K562 (cell line): ENCODE data around the gene ROR2. TPM values are rescaled to one million over a fixed set of nuclear protein-coding genes. Genes with fewer than 3 reads are reported as not detected.

Experiments
- ATAC-seq: fragments of 200-7000 bp; cut with Tn5 transposase; 3 replicates; pipeline ENCODE4 v1.9.1; 2020; ENCODE audit warnings: moderate library complexity
- BruUV-seq: library from RNA; stranded (reverse); fragments of 400-500 nt; replicated peaks from 2 replicates; lab custom pipeline; 2021; lab: Mats Ljungman, UMichigan
- CTCF ChIA-PET: fragments of 300-600 bp; formaldehyde crosslinking; extraction: SDS; loops from one replicate; lab custom pipeline; 2021; ENCODE audit warnings: low intra/inter-chr PET ratio; lab: Yijun Ruan, JAX
- POLR2A ChIA-PET: fragments of 300-600, 350-650 bp; sonication (Branson Sonifier 250); formaldehyde crosslinking; extraction: SDS; loops from one replicate; lab custom pipeline; 2021; ENCODE audit warnings: antibody characterized with exemption, inconsistent platforms; lab: Yijun Ruan, JAX
- DNase-seq, 4 experiments: peaks; one replicate each; pipeline versions ENCODE4 v3.0.0 to v3.0.0-alpha.2; 2011 to 2018; ENCODE audit warnings: low spot score in 3 of 4, mixed read lengths in 3 of 4; ENCODE audit errors: extremely low read depth in 1 of 4
- FAIRE-seq: peaks from 2 replicates; lab custom pipeline; 2011; peaks lifted over from hg19 to GRCh38; lab: Jason Lieb, UNC
- H2AFZ ChIP-seq: 2 replicates; pipeline ENCODE4 v1.6.0; 2011; ENCODE audit warnings: low read depth, low read length, control low read depth, inconsistent platforms
- H3K27ac ChIP-seq: fragments of 200-600 bp; 3 replicates; pipeline ENCODE4 v1.8.0; 2011; ENCODE audit warnings: low read depth, mild to moderate bottlenecking, control low read depth, inconsistent platforms, low read length, moderate library complexity, mixed read lengths; ENCODE audit errors: extremely low read depth
- H3K27me3 ChIP-seq, 2 experiments: fragments of 300-600 bp in 1 of 2; 2 replicates in 1 of 2; 3 replicates in 1 of 2; pipeline versions ENCODE4 v1.6.0 to v1.8.0; 2011; ENCODE audit warnings: inconsistent platforms in 2 of 2, low read length in 2 of 2, mild to moderate bottlenecking in 1 of 2, mixed read lengths in 1 of 2, moderate library complexity in 1 of 2; ENCODE audit not compliant: control insufficient read depth in 2 of 2, insufficient read depth in 2 of 2
- H3K36me3 ChIP-seq: fragments of 300-600 bp; 3 replicates; pipeline ENCODE4 v1.8.0; 2011; ENCODE audit warnings: mild to moderate bottlenecking, low read length, inconsistent platforms; ENCODE audit not compliant: control insufficient read depth, insufficient read depth
- H3K4me1 ChIP-seq, 2 experiments: fragments of 200-600 bp in 1 of 2; replicated peaks in 1 of 2; 2 replicates in 1 of 2; 3 replicates in 1 of 2; pipeline versions ENCODE4 v1.5.1 to v1.8.0; 2011; ENCODE audit warnings: inconsistent platforms in 2 of 2, low read length in 2 of 2, mild to moderate bottlenecking in 1 of 2, mixed read lengths in 1 of 2, moderate library complexity in 1 of 2; ENCODE audit not compliant: control insufficient read depth in 2 of 2, insufficient read depth in 2 of 2
- H3K4me2 ChIP-seq: 2 replicates; pipeline ENCODE4 v1.6.1; 2011; ENCODE audit warnings: low read length, control low read depth, inconsistent platforms, mixed read lengths; ENCODE audit not compliant: insufficient read depth
- H3K4me3 ChIP-seq: fragments of 200-600 bp; sonication (generic), shearing (Covaris generic); 2 replicates; pipeline ENCODE4 v1.5.1; 2016; ENCODE audit warnings: control low read depth, inconsistent platforms
- H3K79me2 ChIP-seq: fragments of 200-600 bp; 3 replicates; pipeline ENCODE4 v1.8.0; 2011; ENCODE audit warnings: low read length, inconsistent platforms; ENCODE audit not compliant: control insufficient read depth, insufficient read depth
- H3K9ac ChIP-seq, 2 experiments: 2 replicates each; pipeline versions ENCODE4 v1.6.0 to v1.6.1; 2011; ENCODE audit warnings: low read depth in 2 of 2, low read length in 2 of 2, control low read depth in 1 of 2, inconsistent platforms in 1 of 2, mild to moderate bottlenecking in 1 of 2, mixed read lengths in 1 of 2; ENCODE audit not compliant: insufficient read depth in 1 of 2
- H3K9me1 ChIP-seq: one replicate; pipeline ENCODE4 v1.6.0; 2011; ENCODE audit warnings: inconsistent platforms, mild to moderate bottlenecking, low read length, moderate library complexity; ENCODE audit not compliant: control insufficient read depth, insufficient read depth
- H3K9me3 ChIP-seq: replicated peaks from 2 replicates; pipeline ENCODE4 v1.5.1; 2011; ENCODE audit warnings: low read depth, low read length, inconsistent platforms; ENCODE audit not compliant: control insufficient read depth, insufficient read depth
- H4K20me1 ChIP-seq: replicated peaks from 2 replicates; pipeline ENCODE4 v1.6.1; 2011; ENCODE audit warnings: low read length, inconsistent platforms, mixed read lengths; ENCODE audit not compliant: control insufficient read depth, insufficient read depth
- CBFB ChIP-seq: sonication (generic); formaldehyde crosslinking; IDR thresholded peaks from 2 replicates; pipeline ENCODE4 v1.4.0; 2020; ENCODE audit warnings: mild to moderate bottlenecking, missing genetic modification reagents
- DACH1 ChIP-seq: fragments of 450-650 bp; IDR thresholded peaks from 2 replicates; pipeline ENCODE4 v1.6.1; 2018; ENCODE audit not compliant: partially characterized antibody
- GABPA ChIP-seq: fragments of 200-800 bp; sonication (Bioruptor generic); conservative IDR thresholded peaks from 2 replicates; pipeline ENCODE4 v1.6.1; 2016; ENCODE audit warnings: low read depth, missing genetic modification characterization, missing compliant biosample characterization
- GATAD2A ChIP-seq: fragments of 450-650 bp; IDR thresholded peaks from 2 replicates; pipeline ENCODE4 v1.6.1; 2017
- HDAC1 ChIP-seq, 2 experiments: fragments of 450-650 bp; IDR thresholded peaks; 2 replicates each; pipeline ENCODE4 v1.6.1; 2016 to 2017; ENCODE audit warnings: inconsistent platforms in 1 of 2, mild to moderate bottlenecking in 1 of 2, moderate library complexity in 1 of 2
- JUNB ChIP-seq: fragments of 450-650 bp; formaldehyde crosslinking; conservative IDR thresholded peaks from 2 replicates; pipeline ENCODE4 v1.4.0; 2020; ENCODE audit warnings: mild to moderate bottlenecking
- KLF10 ChIP-seq: fragments of 250-450 bp; sonication (Bioruptor Pico); IDR thresholded peaks from 2 replicates; pipeline ENCODE4 v1.6.1; 2021; ENCODE audit warnings: matching md5 sums
- NFXL1 ChIP-seq: fragments of 450-650 bp; formaldehyde crosslinking; IDR thresholded peaks from 2 replicates; pipeline ENCODE4 v1.4.0; 2021; ENCODE audit warnings: mild to moderate bottlenecking
- PTBP1 ChIP-seq: fragments of 200-400 bp; formaldehyde crosslinking; IDR thresholded peaks from 2 replicates; pipeline ENCODE4 v1.6.1; 2017; ENCODE audit warnings: low read depth, low read length
- RBM22 ChIP-seq: fragments of 200-400 bp; formaldehyde crosslinking; IDR thresholded peaks from 2 replicates; pipeline ENCODE4 v1.6.1; 2018; ENCODE audit warnings: low read length, low read depth; ENCODE audit not compliant: poor library complexity, severe bottlenecking
- THRAP3 ChIP-seq: fragments of 450-650 bp; IDR thresholded peaks from 2 replicates; pipeline ENCODE4 v1.6.1; 2016; ENCODE audit warnings: mild to moderate bottlenecking, inconsistent platforms, borderline replicate concordance
- WGBS: fragments of 100-300 bp; shearing (Covaris generic); methylation state at CpG from one replicate; pipeline ENCODE4 v1.1.6; 2016; ENCODE audit warnings: low coverage, mixed read lengths; ENCODE audit not compliant: insufficient coverage; ENCODE audit errors: missing lambda C conversion rate; 5-methylcytosine and 5-hydroxymethylcytosine counted together
- in situ Hi-C: fragments of 300-500 bp; cut with MboI; formaldehyde crosslinking; loops from 4 replicates; pipeline ENCODE4 v1.15.0; 2018; ENCODE audit warnings: inconsistent platforms, mixed read lengths
- intact Hi-C: fragments of 100-400 bp; cut with micrococcal nuclease; formaldehyde crosslinking; loops from 2 replicates; pipeline ENCODE4 v1.14.2; 2022
- polyA plus RNA-seq, 8 experiments: library from polyadenylated mRNA; depleted of rRNA in 4 of 8; stranded (reverse) in 5 of 8; unstranded in 3 of 8; fragments of >200 nt; fragmentation: Nextera tagmentation in 2 of 8; fragmentation: Illumina TruSeq in 1 of 8; extraction: Ambion mirVana in 2 of 8; extraction: Trizol in 1 of 8; gene quantifications; 2 replicates each; pipeline versions ENCODE4 v1.2.1 to v1.2.3, GENCODE V29; 2011 to 2014; ENCODE audit warnings: inconsistent platforms in 1 of 8, missing spikeins in 1 of 8
- total RNA-seq, 7 experiments: library from RNA; depleted of rRNA in 6 of 7; stranded (reverse); fragments of >200 nt in 6 of 7; fragmentation: Illumina TruSeq in 2 of 7; extraction: Trizol in 2 of 7; gene quantifications; 2 replicates each; pipeline versions ENCODE4 v1.2.1 to v1.2.3, GENCODE V29; 2011 to 2021; ENCODE audit warnings: low replicate concordance in 1 of 7

The ROR2 gene
- total and polyA plus RNA-seq, 9 of the 15 experiments (the other 6 are each of a cell fraction or from before 2014, with no cell fraction given) = 5.6 to 33.8 (median 15.3) TPM

DNA sequence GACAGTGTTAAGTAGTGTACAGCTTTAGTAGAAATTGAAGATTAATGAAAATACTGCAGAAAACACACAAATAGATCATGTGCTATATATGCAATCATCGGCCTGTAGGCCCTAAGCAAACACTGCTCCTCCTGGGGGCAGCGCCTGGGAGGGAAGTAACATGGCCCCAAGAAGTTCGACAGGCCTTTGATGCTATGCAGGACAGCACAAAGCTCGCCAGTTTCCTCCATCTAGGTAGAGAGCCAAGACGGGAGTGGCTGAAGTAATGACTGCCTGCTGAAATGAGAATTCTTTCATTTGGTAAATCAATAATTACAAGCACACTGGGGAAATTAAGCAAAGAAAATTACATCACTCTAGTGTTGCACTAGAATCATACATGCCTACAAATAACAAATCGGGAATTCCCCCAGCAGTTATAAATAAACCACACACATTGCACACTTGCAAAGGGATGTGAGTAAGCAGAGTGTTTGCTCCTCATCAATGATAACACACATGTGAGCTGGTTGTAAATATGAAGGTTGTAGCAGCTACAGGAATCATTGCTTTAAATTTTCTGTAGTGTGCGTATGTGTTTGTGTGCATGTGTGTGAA lies 306.4 kb downstream of the ROR2 start:
- in situ Hi-C loops (no loop called here), intact Hi-C loops (no loop called here)
- Histone ChIP-seq H3K9me3 (no peaks in the 10 kb centered on the region), H3K9ac (no peak overlapping the region), H3K4me1 (no peaks in the 10 kb centered on the region), H4K20me1 (no peaks in the 10 kb centered on the region), H3K4me2 (no peak overlapping the region), H3K4me3 (no peak overlapping the region), H3K27me3 (peaks cover 0 to 24% of the 10 kb centered on the region in 2 experiments; a peak in 2 of 5 replicates), H3K79me2 (no peaks in the 10 kb centered on the region), H3K36me3 (no peaks in the 10 kb centered on the region), H3K9me1 (no peaks in the 10 kb centered on the region), H2AFZ (no peak overlapping the region), H3K27ac (no peak overlapping the region)
- WGBS = 0% methylated on average over 7 of the region's 7 CpGs
- TF ChIP-seq JUNB = no peak
- TF ChIP-seq NFXL1 (CRISPR knock-in tag) = no peak
- no peak for TF ChIP-seq DACH1
- no peak for TF ChIP-seq CBFB (CRISPR knock-in tag)
- no peak for TF ChIP-seq GATAD2A
- no peak for TF ChIP-seq PTBP1
- TF ChIP-seq GABPA = no peak
- no peak for TF ChIP-seq RBM22
- no peak for TF ChIP-seq THRAP3
- TF ChIP-seq KLF10 (CRISPR knock-in tag) = no peak
- no peak for TF ChIP-seq HDAC1 (IDR thresholded peaks at IDR 0.05)
- ChIA-PET CTCF (no interaction called here), POLR2A (no interaction called here)
- ATAC-seq = no peak
- DNase-seq = no peak
- no TSS peak for BruUV-seq
- no peak for FAIRE-seq
